Heart left ventricle (tissue), 13 donors: ENCODE data around the gene U2AF1L4.
A peak's percentile ranks its signal among the peaks of the same experiment; 100 is the strongest.

Experiments used
- POLR2A ChIP-seq, 2 donors: fragments of 450-650 bp; IDR thresholded peaks; one replicate each; pipeline ENCODE4 v1.6.1; 2017; ENCODE audit warnings: antibody characterized with exemption in 2 of 2, mild to moderate bottlenecking in 2 of 2, moderate library complexity in 2 of 2
- TF ChIP-seq, protein P1 (sequence below), 12 donors: fragments of 200-600 bp; sonication (generic) in 4 of 12; IDR thresholded peaks; one replicate each; pipeline versions ENCODE4 v1.5.0 to v1.8.0; 2018 to 2022; ENCODE audit warnings: antibody characterized with exemption in 12 of 12, mild to moderate bottlenecking in 5 of 12
- donor health status: ischemic (EF 13 %, LVEDD 7.1; RV severe dilation, severe dysfunction).
- donor health status: DM: no; HTN: yes; CAD: no.
- donor health status: DM: no; HTN: no; CAD: no.
- donor health status: ischemic (EF 25% LVEDD 6.9; RV normal size, moderate dysfunction).
- donor health status: ischemic (EF 25% LVEDD 5.7; RV mildly dilated, moderate dysfunction).
- donor health status: ischemic (EF 35%, LVEDD 5.7; RV mildly dilated, moderate dysfunction).
- donor health status: nonischemic (EF 11% LVEDD 7.7; RV severe dilation, severe dysfunction).
- donor health status: DM: yes; HTN: yes; CAD: no.
- donor health status: PGD.
- donor health status: ischemic (EF 29% LVEDD 5.4; RV normal size, mild dysfunction).
- donor health status: nonischemic (EF 23%, LVEDD 6.1; RV moderate dilation, normal function).

DNA sequence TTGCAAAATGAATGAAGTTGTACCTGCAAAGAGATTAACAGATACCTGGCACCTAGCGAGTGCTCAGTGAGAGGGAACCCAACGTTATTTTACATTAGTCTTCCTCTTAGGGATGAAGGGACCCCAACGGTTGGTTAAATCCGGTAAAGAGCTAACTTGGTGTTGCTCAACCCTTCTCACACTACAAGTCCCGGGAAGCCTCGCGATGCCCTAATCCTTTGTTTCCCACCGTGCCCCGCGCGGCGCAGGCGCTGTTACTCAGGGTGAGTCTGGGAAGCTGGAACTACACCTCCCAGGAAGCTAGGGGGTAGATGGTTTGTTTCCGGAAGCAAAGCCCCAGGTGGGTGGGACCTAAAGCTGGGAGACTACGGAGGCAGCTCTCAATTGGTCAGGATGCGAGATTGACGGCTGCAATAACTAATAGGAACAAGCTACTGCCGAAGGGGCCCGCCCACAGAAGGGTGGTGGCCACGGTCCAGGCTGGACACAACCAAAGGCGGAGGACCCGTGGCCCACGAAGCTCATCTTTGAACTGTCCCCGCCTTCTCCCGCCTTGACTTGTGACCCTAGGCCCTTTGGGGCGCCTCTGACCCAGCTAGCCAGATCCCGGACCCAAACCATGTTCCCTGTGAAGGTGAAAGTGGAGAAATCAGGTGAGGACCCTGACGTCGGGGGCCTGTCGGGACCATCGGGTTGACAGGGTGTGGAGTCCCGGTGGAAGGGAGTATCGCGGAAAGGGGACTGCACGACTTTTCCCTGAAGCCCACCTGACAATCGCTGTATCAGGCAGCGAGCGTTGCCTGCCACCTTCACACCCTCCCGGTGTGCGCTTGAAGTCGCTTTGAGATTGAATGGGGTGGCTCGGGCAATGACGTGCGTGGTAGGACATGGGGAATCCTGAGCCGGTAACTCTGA, 3.1 kb upstream of the U2AF1L4 start, which contains the start of gene LIN37:
- TF ChIP-seq, protein P1, sequence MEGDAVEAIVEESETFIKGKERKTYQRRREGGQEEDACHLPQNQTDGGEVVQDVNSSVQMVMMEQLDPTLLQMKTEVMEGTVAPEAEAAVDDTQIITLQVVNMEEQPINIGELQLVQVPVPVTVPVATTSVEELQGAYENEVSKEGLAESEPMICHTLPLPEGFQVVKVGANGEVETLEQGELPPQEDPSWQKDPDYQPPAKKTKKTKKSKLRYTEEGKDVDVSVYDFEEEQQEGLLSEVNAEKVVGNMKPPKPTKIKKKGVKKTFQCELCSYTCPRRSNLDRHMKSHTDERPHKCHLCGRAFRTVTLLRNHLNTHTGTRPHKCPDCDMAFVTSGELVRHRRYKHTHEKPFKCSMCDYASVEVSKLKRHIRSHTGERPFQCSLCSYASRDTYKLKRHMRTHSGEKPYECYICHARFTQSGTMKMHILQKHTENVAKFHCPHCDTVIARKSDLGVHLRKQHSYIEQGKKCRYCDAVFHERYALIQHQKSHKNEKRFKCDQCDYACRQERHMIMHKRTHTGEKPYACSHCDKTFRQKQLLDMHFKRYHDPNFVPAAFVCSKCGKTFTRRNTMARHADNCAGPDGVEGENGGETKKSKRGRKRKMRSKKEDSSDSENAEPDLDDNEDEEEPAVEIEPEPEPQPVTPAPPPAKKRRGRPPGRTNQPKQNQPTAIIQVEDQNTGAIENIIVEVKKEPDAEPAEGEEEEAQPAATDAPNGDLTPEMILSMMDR (IDR thresholded peaks at IDR 0.05) = peak in 6 of 12 donors; percentile 13 to 54 (median 20)
- peak; percentile 94 to 98 for TF ChIP-seq POLR2A (IDR thresholded peaks at IDR 0.05)
